Activated CD8-positive, alpha-beta T cell treated with anti-CD3 and anti-CD28 coated beads for 36 hours (primary cell): ENCODE data around the gene TRPM7. TPM values are rescaled to one million over a fixed set of nuclear protein-coding genes. Genes with fewer than 3 reads are reported as not detected.

Source experiments
- ATAC-seq: fragments of 200-7000 bp; cut with Tn5 transposase; one replicate; pipeline ENCODE4 v1.10.0; 2021; ENCODE audit warnings: mild to moderate bottlenecking, moderate library complexity
- CTCF ChIA-PET: fragments of 350-600 bp; sonication (Branson Sonifier 250); formaldehyde crosslinking; loops from one replicate; lab custom pipeline; 2021; ENCODE audit warnings: antibody characterized with exemption; lab: Charles Lee
- POLR2A ChIA-PET: fragments of 350-600 bp; sonication (Branson Sonifier 250); formaldehyde crosslinking; loops from one replicate; lab custom pipeline; 2021; ENCODE audit warnings: antibody characterized with exemption; lab: Charles Lee
- DNase-seq: peaks from one replicate; pipeline ENCODE4 v3.0.0-alpha.2; 2020
- H3K27ac Mint-ChIP-seq: one replicate; pipeline ENCODE4 v1.8.0; 2021; ENCODE audit warnings: mild to moderate bottlenecking, mixed read lengths
- H3K27me3 Mint-ChIP-seq: one replicate; pipeline ENCODE4 v1.8.0; 2021; ENCODE audit warnings: mixed read lengths
- H3K36me3 Mint-ChIP-seq: one replicate; pipeline ENCODE4 v1.8.0; 2021; ENCODE audit warnings: low read depth, mixed read lengths
- H3K4me1 Mint-ChIP-seq: one replicate; pipeline ENCODE4 v1.8.0; 2021; ENCODE audit warnings: low read depth, mixed read lengths
- H3K4me3 Mint-ChIP-seq: one replicate; pipeline ENCODE4 v1.8.0; 2021; ENCODE audit warnings: mild to moderate bottlenecking, moderate library complexity, mixed read lengths
- H3K9me3 Mint-ChIP-seq: one replicate; pipeline ENCODE4 v1.8.0; 2021; ENCODE audit warnings: mixed read lengths
- intact Hi-C: fragments of 100-400 bp; cut with micrococcal nuclease; formaldehyde crosslinking; loops from one replicate; pipeline ENCODE4 v1.10.0; 2022
- total RNA-seq, 2 experiments: library from RNA; stranded (reverse); gene quantifications; one replicate each; pipeline ENCODE4 v1.2.3, GENCODE V29; 2021
- TF ChIP-seq, protein P1 (sequence below): fragments of 200-600 bp; IDR thresholded peaks from one replicate; pipeline ENCODE4 v1.8.0; 2022; ENCODE audit warnings: antibody characterized with exemption, mild to moderate bottlenecking

The TRPM7 gene
- total RNA-seq, 2 experiments from 2014 or later, result 38.2 to 38.8 TPM

DNA sequence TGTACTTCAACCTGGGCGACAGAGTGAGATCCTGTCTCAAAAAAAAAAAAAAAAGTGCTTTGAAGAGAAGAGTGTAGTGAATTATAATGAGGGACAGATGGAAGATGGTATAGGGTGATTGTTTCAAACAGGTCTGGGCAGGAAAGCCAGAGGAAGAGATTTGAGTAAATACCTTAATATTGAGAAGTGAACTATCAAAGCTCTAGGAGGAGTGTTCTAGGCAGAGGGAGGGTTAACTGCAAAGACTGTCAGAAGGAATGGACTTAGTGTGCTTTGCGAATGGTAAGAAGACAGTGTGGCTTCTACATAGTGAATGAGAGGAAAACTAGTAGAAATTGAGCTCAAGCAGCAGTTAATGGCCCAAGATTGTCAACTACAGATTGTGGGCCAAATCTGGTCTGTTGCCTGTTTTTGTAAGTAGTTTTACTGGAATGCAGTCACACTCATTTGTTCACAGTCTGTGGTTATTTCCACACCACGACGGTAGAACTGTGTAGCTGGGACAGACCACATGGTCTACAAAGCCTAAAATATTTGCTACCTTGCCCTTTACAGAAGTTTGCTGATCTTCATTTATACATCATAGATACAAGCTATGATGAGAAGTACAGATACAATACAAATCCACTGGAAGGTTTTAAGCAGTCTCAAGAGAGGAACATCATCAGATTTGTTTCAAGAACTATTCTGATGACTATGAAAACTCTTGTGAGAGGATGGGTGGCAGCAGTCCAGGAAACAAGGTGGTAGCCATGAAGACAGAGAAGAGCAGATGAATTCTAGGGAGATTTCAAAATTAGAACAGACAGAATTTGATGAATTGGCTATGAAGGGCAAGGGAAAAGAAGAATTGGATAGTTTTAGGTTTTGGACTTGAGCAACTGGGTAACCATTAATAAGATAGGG, 123.6 kb downstream of the TRPM7 start:
- H3K36me3 Mint-ChIP-seq, result peaks cover 26% of the 10 kb centered on the region
- ChIA-PET CTCF (no interaction called here), POLR2A (interaction anchor here (0.6 to 1.1 kb wide), 3 partner anchors 13 to 68 kb away, joined by 3 to 4 read pairs (median 3); no protein-coding TSS in a partner anchor)
- peak; percentile 28 for DNase-seq
- H3K27ac Mint-ChIP-seq, result peak overlapping the region; percentile 83
- peak; percentile 74 for ATAC-seq
- TF ChIP-seq, protein P1, sequence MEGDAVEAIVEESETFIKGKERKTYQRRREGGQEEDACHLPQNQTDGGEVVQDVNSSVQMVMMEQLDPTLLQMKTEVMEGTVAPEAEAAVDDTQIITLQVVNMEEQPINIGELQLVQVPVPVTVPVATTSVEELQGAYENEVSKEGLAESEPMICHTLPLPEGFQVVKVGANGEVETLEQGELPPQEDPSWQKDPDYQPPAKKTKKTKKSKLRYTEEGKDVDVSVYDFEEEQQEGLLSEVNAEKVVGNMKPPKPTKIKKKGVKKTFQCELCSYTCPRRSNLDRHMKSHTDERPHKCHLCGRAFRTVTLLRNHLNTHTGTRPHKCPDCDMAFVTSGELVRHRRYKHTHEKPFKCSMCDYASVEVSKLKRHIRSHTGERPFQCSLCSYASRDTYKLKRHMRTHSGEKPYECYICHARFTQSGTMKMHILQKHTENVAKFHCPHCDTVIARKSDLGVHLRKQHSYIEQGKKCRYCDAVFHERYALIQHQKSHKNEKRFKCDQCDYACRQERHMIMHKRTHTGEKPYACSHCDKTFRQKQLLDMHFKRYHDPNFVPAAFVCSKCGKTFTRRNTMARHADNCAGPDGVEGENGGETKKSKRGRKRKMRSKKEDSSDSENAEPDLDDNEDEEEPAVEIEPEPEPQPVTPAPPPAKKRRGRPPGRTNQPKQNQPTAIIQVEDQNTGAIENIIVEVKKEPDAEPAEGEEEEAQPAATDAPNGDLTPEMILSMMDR, result no peak
- H3K4me1 Mint-ChIP-seq, result peaks cover 20% of the 10 kb centered on the region
- no peaks in the 10 kb centered on the region for H3K9me3 Mint-ChIP-seq
- no peak overlapping the region for H3K4me3 Mint-ChIP-seq
- intact Hi-C loops, result no loop called here
- no peaks in the 10 kb centered on the region for H3K27me3 Mint-ChIP-seq

DNA sequence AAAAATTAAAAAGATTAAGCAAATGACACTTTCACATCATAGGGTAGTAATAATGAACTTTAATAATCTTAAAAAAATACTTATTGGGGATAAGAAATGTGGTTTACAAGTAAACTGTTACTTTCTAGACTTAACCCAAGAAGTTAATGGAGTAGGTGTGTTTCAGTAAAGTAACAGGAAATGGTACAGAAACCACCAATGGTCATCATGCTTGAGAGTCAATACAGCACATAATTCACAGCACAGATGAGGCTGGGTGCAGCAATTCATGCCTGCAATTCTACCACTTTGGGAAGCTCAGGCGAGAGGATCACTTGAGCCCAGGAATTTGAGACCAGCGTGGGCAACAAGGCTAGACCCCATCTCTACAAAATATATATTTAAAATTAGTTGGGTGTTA, 128.6 kb downstream of the TRPM7 start:
- no peak overlapping the region for H3K4me3 Mint-ChIP-seq
- ATAC-seq (no peak), DNase-seq (no peak)
- H3K36me3 Mint-ChIP-seq, result peaks cover 31% of the 10 kb centered on the region
- H3K27ac Mint-ChIP-seq, result no peak overlapping the region
- POLR2A ChIA-PET, result no interaction called here
- intact Hi-C loops, result no loop called here
- peaks cover 2% of the 10 kb centered on the region for H3K9me3 Mint-ChIP-seq
- TF ChIP-seq, protein P1, result no peak
- peaks cover 31% of the 10 kb centered on the region for H3K4me1 Mint-ChIP-seq
- CTCF ChIA-PET, result no interaction called here
- no peaks in the 10 kb centered on the region for H3K27me3 Mint-ChIP-seq

DNA sequence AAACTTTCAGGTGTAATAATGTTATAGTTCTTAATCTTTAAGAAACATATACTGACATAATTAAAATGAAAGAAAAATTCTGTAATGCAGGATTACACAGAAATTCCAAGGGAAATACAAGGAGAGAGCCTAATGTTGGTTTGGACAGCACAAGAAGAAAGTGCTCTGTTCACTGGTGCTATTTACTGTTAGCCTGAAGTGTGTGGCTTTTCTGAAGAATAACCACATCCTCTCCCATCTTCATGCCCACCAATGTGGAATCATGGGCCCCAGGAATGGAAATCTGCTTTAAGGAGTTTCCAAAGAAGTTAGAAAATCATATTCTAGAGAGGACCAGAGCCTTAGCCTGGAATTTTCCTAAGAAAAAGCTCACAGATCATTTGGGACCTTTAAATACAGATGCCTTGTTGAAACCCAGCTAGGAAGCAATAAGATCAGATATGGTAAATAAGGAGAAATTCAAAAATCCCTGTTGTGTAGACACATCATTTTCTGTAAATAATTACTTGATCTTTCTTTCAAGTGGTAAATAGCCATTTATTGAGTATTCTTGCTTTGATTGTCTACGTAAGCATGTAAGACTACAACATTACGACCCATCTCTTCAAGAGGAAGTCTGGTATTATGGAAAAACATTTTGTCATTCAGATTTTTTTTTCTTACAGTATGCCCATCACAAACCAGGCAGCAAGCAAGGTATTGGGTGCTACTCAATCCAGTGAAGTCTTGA, 129.8 kb downstream of the TRPM7 start:
- DNase-seq (no peak), ATAC-seq (no peak)
- POLR2A ChIA-PET, result no interaction called here
- Mint-ChIP-seq H3K27me3 (no peaks in the 10 kb centered on the region), H3K36me3 (peaks cover 20% of the 10 kb centered on the region), H3K4me3 (no peak overlapping the region), H3K9me3 (peaks cover 2% of the 10 kb centered on the region), H3K27ac (peak overlapping the region; percentile 77), H3K4me1 (peaks cover 29% of the 10 kb centered on the region)
- TF ChIP-seq, protein P1, result no peak
- CTCF ChIA-PET, result no interaction called here
- intact Hi-C loops, result no loop called here

GRCh38 chr15:50552238-50552637, 134.4 kb downstream of the TRPM7 start:
- no peak overlapping the region for H3K4me3 Mint-ChIP-seq
- no peaks in the 10 kb centered on the region for H3K27me3 Mint-ChIP-seq
- peaks cover 16% of the 10 kb centered on the region for H3K4me1 Mint-ChIP-seq
- H3K9me3 Mint-ChIP-seq, result peaks cover 2% of the 10 kb centered on the region
- DNase-seq, result no peak
- peaks cover 11% of the 10 kb centered on the region for H3K36me3 Mint-ChIP-seq
- H3K27ac Mint-ChIP-seq, result no peak overlapping the region
- TF ChIP-seq, protein P1, result no peak
- intact Hi-C loops, result no loop called here
- ATAC-seq, result no peak
- CTCF ChIA-PET, result no interaction called here
- POLR2A ChIA-PET, result no interaction called here
